GM18873 (cell line): Measurements from ENCODE around the gene ANKMY1.
"Not testable (repeated sequence)": the region's sequence is repeated elsewhere in the genome, so short reads cannot be mapped to it uniquely, and the experiment has no call there.

Experiments
- ATAC-seq: cut with Tn5 transposase; IDR thresholded peaks from one replicate; pipeline ENCODE4 v1.9.1; 2021; ENCODE audit warnings: mild to moderate bottlenecking, moderate library complexity, moderate number of reproducible peaks; ENCODE audit not compliant: unreplicated experiment, low FRiP score

The ANKMY1 gene

DNA sequence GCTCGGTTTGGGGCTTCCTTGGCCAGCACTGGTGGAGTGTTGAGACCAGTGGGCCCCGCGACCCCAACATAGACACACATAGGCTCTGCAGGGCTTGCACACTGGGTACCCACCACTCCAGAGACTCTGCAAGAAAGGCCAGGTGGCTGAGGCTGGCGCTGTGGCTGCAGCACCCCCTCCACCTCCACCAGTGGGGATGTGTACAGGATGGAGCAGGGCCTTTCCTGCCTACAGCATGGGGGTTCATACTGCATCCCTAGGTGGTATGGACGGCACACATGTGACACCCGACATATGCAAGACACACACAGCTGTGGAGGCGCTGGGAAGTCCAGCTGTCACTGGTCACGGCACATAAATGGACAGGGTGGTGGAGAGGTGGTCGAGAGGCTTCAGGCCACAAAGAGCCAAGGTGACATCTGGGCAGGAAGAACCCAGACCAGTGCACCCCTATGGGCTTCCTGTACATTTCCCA lies 11.8 kb upstream of the ANKMY1 start:
- no peak for ATAC-seq

DNA sequence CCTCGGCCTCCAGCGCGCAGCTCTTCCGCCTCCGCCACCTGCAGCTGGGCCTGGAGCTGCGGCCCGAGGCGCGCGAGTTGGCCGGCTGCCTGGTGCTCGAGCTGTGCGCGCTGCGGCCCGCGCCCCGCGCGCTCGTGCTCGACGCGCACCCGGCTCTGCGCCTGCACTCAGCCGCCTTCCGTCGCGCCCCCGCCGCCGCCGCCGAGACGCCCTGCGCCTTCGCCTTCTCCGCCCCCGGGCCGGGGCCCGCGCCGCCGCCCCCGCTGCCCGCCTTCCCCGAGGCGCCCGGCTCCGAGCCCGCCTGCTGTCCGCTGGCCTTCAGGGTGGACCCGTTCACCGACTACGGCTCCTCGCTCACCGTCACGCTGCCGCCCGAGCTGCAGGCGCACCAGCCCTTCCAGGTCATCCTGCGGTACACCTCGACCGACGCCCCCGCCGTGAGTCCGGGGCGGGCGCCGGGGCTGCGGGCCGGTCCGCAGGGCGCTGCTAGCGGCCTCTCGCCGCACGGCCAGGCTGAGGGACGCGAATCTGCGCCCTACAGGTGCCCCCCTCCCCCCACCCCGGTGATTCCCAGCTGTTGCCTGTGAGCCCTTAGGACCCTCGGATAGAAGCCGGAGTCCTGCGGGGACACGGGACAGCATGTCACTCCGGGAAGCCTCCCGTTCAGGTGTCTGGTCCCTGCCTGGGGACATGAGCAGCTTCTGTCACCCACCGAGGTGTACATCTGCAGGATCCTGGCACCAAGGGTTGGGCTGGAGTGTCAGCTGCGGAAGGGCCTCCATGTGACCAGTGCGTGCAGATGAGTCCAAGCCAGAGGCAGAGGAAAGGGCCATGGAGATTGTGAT lies 11.1 kb upstream of the ANKMY1 start:
- no peak for ATAC-seq

DNA sequence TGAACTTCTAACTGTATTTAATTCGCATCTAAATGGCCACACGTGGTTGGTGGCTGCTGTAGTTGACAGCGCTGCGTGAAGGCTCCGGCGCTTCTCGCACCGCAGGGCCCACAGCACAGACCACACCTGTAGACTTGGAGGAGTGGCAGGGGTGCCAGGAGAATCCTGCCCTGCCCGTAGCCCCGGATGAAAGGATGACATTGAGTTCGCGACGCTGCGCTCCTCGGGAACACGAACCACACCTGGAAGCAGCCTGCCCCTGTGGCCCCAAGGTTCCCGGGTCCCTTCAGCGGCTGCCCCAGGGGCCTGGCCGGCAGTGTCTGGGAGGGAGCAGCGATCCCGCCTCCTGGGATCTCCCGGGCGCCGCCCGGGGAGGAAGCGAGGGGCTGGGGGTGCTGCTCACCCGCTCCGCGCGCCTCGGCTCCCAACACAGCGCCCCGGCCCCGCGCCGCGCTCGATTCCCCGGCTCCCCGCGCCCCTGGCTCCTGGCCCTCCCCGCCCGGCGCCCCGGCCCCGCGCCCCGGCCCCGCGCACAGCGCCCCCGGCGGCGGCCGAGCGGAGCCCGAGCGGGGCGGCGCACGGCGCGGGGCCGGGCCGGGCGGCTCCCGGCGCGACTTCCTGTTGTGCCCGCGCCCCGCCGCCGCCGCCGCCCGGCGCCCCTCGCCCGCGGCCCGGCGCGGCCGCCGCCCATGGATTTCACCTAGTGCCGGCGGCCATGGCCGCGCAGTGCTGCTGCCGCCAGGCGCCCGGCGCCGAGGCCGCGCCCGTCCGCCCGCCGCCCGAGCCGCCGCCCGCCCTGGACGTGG lies 10.3 kb upstream of the ANKMY1 start, which contains the start of gene RNPEPL1:
TSS of gene RNPEPL1 (plus strand) at position 613 of the 806 bp plus-strand sequence. CDS start at position 716, 103 bp downstream.
- ATAC-seq, result no peak

DNA sequence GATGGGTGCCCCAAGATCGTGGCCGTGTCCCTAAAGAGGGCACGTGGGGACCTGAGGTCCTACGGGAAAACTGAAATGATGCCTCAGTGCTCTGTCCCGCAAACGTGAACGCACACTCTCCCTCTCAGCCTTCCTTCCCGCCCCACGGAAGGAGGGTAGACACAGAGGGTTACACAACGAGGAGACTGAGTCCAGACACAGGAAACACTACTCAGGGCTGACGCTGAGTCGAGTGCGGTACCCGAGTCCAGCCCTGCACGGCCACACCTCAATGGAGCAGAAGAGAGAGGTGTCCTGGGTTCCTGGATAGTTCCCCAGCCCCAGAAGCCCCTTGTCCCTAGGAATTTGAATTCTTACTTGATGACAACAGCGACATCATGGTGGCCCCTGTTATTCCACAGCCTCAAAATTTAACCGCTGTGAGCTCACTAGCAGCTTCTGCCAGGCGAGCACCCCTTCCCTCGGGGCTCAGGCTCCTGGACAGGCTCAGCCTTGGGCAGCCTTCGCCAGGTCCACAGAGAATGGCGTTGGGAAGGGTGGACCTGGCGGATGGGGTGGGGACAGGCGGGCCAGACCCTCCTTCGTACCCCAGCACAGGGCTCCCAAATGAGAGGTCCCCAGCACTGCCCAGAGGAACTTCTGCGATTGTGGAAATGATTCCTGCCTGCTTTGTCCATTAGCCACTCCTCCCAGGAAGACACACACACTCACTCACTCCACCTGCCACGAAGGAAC lies 9.5 kb upstream of the ANKMY1 start:
- ATAC-seq, result no peak

- peak; percentile 36 for ATAC-seq
These were observed 8.7 kb upstream of the ANKMY1 start for GRCh38 chr2:240566203-240567136.

- ATAC-seq, result peak; percentile 33
These were observed 7.8 kb upstream of the ANKMY1 start for GRCh38 chr2:240565333-240566202.

- ATAC-seq, result no peak
These were observed 7.0 kb upstream of the ANKMY1 start for GRCh38 chr2:240564561-240565332.

- no peak for ATAC-seq
These were observed 6.3 kb upstream of the ANKMY1 start for GRCh38 chr2:240563951-240564560.

- ATAC-seq, result not testable (repeated sequence)
These were observed 5.4 kb upstream of the ANKMY1 start for GRCh38 chr2:240563231-240563630.

GRCh38 chr2:240561325-240561971 lies 3.7 kb upstream of the ANKMY1 start:
- peak; percentile 9 for ATAC-seq

- peak; percentile 41 for ATAC-seq
These were observed 2.9 kb upstream of the ANKMY1 start for GRCh38 chr2:240560480-240561324.

DNA sequence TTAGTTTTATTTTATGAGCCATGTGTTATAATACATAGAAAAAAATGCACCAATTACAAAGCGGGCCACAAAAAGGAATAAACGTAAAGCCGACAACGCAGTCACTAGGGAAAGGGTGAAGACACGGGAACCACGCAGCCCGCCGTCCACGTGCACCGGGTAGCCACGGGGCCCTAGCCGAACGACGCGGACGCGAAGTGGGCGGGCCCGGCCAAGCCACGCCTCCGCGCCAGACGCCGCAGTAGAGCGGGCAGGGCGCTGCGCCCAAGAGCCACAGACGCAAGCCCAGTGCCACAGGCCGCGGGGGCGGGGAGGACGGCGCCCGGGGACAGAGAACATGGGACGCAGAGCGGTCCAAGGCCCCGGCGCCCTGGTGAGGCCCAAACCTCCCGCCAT lies 2.3 kb upstream of the ANKMY1 start, which contains the start of gene DUSP28:
TSS of gene DUSP28 (plus strand) at position 274 of the 396 bp plus-strand sequence. CDS start 328 bp downstream, outside the sequence.
- ATAC-seq, result peak; percentile 32

- no peak for ATAC-seq
These were observed 1.5 kb upstream of the ANKMY1 start for GRCh38 chr2:240559286-240559685.

- ATAC-seq, result no peak
These were observed 511 bp upstream of the ANKMY1 start for GRCh38 chr2:240558236-240558761.

GRCh38 chr2:240557101-240557751 lies 562 bp downstream of the ANKMY1 start:
- ATAC-seq, result no peak
